ENCODE results near the gene TMCC2. TPM values are rescaled to one million over a fixed set of nuclear protein-coding genes. Genes with fewer than 3 reads are reported as not detected.

Gene TMCC2
- total RNA-seq, 4 donors from 2014 or later, result 0.33 to 2.1 (median 1.1) TPM

DNA sequence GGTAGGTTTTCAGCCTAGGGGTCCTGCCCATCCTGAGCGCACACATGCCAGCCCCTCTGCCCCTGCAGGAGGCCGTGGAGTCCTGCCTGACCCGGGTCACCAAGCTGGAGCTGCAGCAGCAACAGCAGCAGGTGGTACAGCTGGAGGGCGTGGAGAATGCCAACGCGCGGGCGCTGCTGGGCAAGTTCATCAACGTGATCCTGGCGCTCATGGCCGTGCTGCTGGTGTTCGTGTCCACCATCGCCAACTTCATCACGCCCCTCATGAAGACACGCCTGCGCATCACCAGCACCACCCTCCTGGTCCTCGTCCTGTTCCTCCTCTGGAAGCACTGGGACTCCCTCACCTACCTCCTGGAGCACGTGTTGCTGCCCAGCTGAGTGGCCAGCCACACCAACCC lies 44.0 kb downstream of the TMCC2 start:
- TF ChIP-seq, protein P1, sequence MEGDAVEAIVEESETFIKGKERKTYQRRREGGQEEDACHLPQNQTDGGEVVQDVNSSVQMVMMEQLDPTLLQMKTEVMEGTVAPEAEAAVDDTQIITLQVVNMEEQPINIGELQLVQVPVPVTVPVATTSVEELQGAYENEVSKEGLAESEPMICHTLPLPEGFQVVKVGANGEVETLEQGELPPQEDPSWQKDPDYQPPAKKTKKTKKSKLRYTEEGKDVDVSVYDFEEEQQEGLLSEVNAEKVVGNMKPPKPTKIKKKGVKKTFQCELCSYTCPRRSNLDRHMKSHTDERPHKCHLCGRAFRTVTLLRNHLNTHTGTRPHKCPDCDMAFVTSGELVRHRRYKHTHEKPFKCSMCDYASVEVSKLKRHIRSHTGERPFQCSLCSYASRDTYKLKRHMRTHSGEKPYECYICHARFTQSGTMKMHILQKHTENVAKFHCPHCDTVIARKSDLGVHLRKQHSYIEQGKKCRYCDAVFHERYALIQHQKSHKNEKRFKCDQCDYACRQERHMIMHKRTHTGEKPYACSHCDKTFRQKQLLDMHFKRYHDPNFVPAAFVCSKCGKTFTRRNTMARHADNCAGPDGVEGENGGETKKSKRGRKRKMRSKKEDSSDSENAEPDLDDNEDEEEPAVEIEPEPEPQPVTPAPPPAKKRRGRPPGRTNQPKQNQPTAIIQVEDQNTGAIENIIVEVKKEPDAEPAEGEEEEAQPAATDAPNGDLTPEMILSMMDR (IDR thresholded peaks at IDR 0.05; ENCODE audit: low read depth), result no peak

DNA sequence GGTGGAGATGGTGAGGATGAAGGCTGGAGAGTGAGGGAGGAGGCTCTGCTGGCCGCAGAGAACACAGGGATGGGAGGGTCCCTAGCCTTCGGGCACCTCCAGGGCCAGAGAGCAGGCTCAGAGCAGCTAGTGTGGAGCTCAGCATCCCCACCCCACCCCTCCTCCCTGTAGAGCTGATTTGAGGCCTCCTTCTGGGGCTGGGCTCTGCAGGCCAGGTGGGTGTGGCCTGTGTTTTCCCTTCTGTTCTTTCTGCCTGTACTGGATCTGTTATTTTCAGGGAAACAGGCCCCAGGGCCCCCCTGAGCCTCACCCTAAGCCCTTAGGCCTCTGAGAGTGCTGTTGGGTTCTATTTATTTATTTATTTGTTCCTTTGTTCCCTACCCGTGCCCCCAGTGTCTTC lies 44.8 kb downstream of the TMCC2 start:
- TF ChIP-seq, protein P1 (IDR thresholded peaks at IDR 0.05; ENCODE audit: low read depth), result no peak

DNA sequence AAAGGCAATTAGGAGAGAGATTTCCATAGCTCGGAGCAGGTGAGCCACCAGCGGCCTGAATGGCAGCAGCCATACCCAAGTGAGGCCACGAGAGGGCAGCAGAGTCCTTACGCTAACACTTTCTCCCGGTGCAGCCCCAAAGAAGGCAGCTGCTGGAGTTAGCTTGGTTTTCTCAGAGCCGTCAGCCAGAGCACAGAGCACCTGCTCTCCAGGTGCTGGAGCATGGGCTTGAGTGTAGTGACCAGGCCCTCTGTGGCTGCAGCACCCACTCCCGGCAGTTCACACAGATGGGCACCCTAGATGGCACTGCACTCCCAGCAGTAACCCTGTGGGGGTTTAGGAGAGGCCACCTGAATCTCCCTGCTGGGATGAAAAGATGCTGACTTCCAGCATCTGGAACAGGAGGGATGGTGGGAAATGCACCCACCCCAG lies 45.8 kb downstream of the TMCC2 start:
- TF ChIP-seq, protein P1 (IDR thresholded peaks at IDR 0.05; ENCODE audit: low read depth), result no peak

DNA sequence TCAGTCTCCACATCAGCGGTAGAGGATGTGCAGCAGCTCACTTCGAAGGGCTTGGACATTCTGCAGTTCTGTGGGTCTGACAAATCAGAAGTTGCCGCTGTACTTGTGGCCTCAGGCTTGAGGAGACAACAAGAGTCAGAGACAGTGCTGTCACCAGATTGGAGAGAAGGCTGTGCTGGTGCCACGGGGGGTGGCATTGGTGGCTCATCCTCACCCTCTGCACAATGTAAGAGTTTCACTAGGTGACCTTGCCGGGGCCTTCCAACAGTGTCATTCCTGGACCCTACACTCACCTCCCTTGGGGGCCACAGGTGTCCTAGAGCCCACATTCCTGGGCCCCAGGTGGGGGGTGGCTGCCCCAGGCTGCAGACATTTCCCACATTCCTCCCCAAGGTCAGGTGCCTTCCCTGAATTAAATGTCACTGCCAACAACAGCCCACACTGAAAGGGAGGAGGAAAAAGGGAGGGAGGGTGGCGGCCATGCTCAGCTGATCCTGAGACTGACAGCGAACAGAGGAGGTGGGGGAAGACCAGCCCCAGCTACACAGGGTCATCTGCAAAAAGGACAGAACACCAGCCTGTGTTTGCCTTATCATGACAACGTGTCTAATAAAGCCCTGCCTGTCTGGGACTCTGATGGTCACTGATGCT lies 46.4 kb downstream of the TMCC2 start:
- TF ChIP-seq, protein P1 (IDR thresholded peaks at IDR 0.05; ENCODE audit: low read depth), result no peak

DNA sequence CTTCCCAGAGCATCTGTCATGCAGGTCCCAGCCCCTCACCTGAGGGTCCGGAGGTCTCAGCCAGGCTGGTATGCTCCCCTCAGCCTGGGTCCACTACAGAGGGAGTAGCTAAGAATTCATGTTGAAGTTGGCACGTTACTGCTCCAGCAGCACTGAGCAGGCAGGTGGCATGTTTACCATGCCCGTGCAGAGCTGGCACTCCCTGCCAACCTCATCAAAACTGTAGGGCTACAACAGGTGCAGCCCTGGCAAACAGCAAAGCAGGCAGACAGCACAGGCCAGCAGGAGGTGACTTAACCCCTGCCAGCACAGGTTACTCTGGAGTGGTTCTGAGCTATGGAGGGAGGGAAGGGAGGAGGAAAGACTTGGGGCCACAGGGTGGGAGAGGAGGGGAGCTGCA lies 47.4 kb downstream of the TMCC2 start:
- TF ChIP-seq, protein P1 (IDR thresholded peaks at IDR 0.05; ENCODE audit: low read depth), result no peak

DNA sequence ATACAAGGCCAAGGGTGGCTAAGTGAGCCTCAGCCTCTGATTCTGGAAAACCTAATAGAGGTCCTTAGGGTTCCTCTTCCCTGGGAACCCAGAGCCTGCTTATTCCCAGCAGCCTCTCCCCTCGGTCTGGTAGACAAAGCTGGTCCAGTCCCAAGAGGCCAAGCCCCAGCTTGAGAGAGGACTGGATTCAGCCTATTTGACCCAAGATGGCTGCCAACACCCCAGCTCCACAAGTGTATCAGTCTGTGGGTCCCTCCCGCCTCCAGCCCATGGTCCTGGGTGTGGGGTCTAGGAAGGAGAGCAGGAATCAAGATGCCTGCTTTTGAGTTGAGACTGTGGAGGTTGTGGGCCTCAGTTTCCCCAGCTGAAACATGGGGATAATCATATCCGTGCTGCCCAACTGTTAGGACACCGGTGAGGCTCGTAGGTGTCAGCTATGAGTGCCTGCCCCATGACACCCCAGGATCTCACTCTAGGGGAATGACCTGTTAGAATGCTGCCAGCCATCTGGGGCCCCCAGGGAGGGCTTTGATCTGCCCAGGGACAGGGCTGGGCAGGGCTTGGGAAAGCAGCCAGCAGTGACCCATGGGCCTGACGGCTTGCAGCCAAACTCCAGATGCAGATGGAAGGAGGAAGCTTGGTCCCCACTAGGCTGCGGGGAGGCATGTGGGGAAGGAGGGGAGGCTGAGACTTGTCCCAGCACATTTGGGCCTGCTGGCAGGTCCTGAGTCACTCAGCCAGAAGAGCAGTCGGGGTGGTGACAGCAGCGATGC lies 48.4 kb downstream of the TMCC2 start:
- TF ChIP-seq, protein P1 (IDR thresholded peaks at IDR 0.05; ENCODE audit: low read depth), result no peak

DNA sequence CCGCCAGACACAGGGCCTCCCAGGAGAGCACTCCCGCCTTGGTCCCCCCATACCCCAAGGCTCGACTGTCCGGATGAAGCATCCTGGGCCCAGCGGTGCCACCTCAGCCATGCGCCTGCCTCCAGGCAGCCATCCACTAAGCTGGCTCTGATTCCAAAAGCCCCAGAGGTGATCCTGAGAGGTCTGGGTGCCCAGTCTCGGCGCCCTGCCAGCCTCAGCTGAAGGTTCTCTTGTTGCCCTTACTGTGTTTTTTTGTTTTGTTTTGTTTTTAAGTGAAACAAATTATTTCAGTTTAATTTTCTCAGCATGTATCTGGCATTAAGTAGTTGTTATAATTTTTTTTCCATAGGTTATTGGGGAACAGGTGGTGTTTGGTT lies 48.9 kb downstream of the TMCC2 start:
- TF ChIP-seq, protein P1 (IDR thresholded peaks at IDR 0.05; ENCODE audit: low read depth), result no peak

All from subcutaneous adipose tissue (tissue), 4 donors.